GM12878 (cell line): ENCODE results near the gene ZNF248. TPM values are rescaled to one million over a fixed set of nuclear protein-coding genes. Genes with fewer than 3 reads are reported as not detected.

Source experiments
- ATAC-seq: fragments of 200-7000 bp; cut with Tn5 transposase; 3 replicates; pipeline ENCODE4 v1.9.1; 2020; ENCODE audit warnings: mild to moderate bottlenecking, moderate library complexity
- BruUV-seq: library from RNA; stranded (reverse); fragments of 400-500 nt; replicated peaks from 2 replicates; lab custom pipeline; 2021; lab: Mats Ljungman, UMichigan
- CTCF ChIA-PET: fragments of 300-600 bp; sonication (Branson Sonifier 250); formaldehyde crosslinking; extraction: SDS; loops from one replicate; lab custom pipeline; 2021; ENCODE audit warnings: inconsistent platforms; lab: Yijun Ruan, JAX
- POLR2A ChIA-PET: fragments of 350-600 bp; formaldehyde crosslinking; extraction: SDS; loops from one replicate; lab custom pipeline; 2021; ENCODE audit warnings: inconsistent platforms; lab: Charles Lee
- RAD21 ChIA-PET: fragments of 300-600 bp; sonication (Branson Sonifier 250); formaldehyde crosslinking; loops from one replicate; lab custom pipeline; 2023; ENCODE audit warnings: antibody characterized with exemption; ENCODE audit not compliant: unreplicated experiment; lab: Charles Lee
- SMC1A ChIA-PET: fragments of 300-600 bp; sonication (Branson Sonifier 250); formaldehyde crosslinking; loops from one replicate; lab custom pipeline; 2023; ENCODE audit not compliant: unreplicated experiment, uncharacterized antibody; lab: Charles Lee
- DNase-seq: peaks from one replicate; pipeline ENCODE4 v3.0.0-alpha.2; 2011; ENCODE audit warnings: low read depth, low spot score
- FAIRE-seq: peaks from 3 replicates; lab custom pipeline; 2011; peaks lifted over from hg19 to GRCh38; lab: Jason Lieb, UNC
- H2AFZ ChIP-seq: 2 replicates; pipeline ENCODE4 v1.6.0; 2011; ENCODE audit warnings: low read depth, low read length, control low read depth; ENCODE audit not compliant: control insufficient read depth
- H3K27ac ChIP-seq: 2 replicates; pipeline ENCODE4 v1.5.1; 2011; ENCODE audit warnings: control low read depth; ENCODE audit not compliant: control insufficient read depth, insufficient read depth
- H3K27me3 ChIP-seq, 2 experiments: replicated peaks in 1 of 2; 2 replicates each; pipeline versions ENCODE4 v1.6.0 to v1.6.1; 2011; ENCODE audit warnings: low read length in 1 of 2; ENCODE audit not compliant: control insufficient read depth in 2 of 2, insufficient read depth in 2 of 2
- H3K36me3 ChIP-seq, 2 experiments: 2 replicates each; pipeline ENCODE4 v1.5.1; 2011; ENCODE audit warnings: low read length in 1 of 2; ENCODE audit not compliant: control insufficient read depth in 2 of 2, insufficient read depth in 2 of 2
- H3K4me1 ChIP-seq: 2 replicates; pipeline ENCODE4 v1.6.1; 2011; ENCODE audit warnings: mild to moderate bottlenecking, low read length, moderate library complexity, mixed read lengths; ENCODE audit not compliant: control insufficient read depth, insufficient read depth
- H3K4me2 ChIP-seq: 2 replicates; pipeline ENCODE4 v1.6.0; 2011; ENCODE audit warnings: control low read depth; ENCODE audit not compliant: control insufficient read depth, insufficient read depth
- H3K4me3 ChIP-seq: fragments of 200-600 bp; sonication (generic); 2 replicates; pipeline ENCODE4 v1.5.1; 2016
- H3K79me2 ChIP-seq: 2 replicates; pipeline ENCODE4 v1.6.0; 2011; ENCODE audit warnings: low read length; ENCODE audit not compliant: control insufficient read depth, insufficient read depth
- H3K9ac ChIP-seq: 2 replicates; pipeline ENCODE4 v1.8.0; 2011; ENCODE audit warnings: low read length, control low read depth, mixed read lengths; ENCODE audit not compliant: control insufficient read depth, insufficient read depth
- H3K9me3 ChIP-seq: replicated peaks from 3 replicates; pipeline ENCODE4 v1.5.1; 2011; ENCODE audit warnings: mild to moderate bottlenecking, low read length; ENCODE audit not compliant: control insufficient read depth, insufficient read depth
- H4K20me1 ChIP-seq: 2 replicates; pipeline ENCODE4 v1.6.0; 2011; ENCODE audit not compliant: control insufficient read depth, insufficient read depth
- HDAC2 ChIP-seq: fragments of 200-600 bp; sonication (generic); IDR thresholded peaks from 2 replicates; pipeline ENCODE4 v1.6.1; 2017
- HSF1 ChIP-seq: fragments of 150-350 bp; IDR thresholded peaks from 2 replicates; pipeline ENCODE4 v1.6.1; 2014; ENCODE audit warnings: mild to moderate bottlenecking, low read depth, low read length
- IKZF2 ChIP-seq, 2 experiments: fragments of 450-650 bp; IDR thresholded peaks; 2 replicates each; pipeline ENCODE4 v1.6.1; 2017; ENCODE audit warnings: mild to moderate bottlenecking in 2 of 2, moderate library complexity in 2 of 2
- SIN3A ChIP-seq: IDR thresholded peaks from 2 replicates; pipeline ENCODE4 v1.6.1; 2012; ENCODE audit warnings: low read depth, low read length, improper control_type of control experiment
- ZBTB33 ChIP-seq: fragments of 450-650 bp; IDR thresholded peaks from 2 replicates; pipeline ENCODE4 v1.6.1; 2017; ENCODE audit warnings: mild to moderate bottlenecking
- WGBS: methylation state at CpG from one replicate; pipeline ENCODE4 v1.1.6; 2016; ENCODE audit warnings: low lambda C conversion rate; ENCODE audit not compliant: insufficient replicate concordance, insufficient coverage; ENCODE audit errors: missing lambda C conversion rate; 5-methylcytosine and 5-hydroxymethylcytosine counted together
- in situ Hi-C: fragments of 300-500 bp; cut with MboI; formaldehyde crosslinking; loops from 9 replicates; pipeline ENCODE4 v1.14.3; 2018; ENCODE audit warnings: mixed read lengths
- intact Hi-C: fragments of 100-400 bp; cut with micrococcal nuclease; formaldehyde crosslinking; loops from one replicate; pipeline ENCODE4 v1.14.2; 2022; ENCODE audit not compliant: unreplicated experiment
- polyA plus RNA-seq, 11 experiments: library from polyadenylated mRNA; depleted of rRNA in 4 of 11; unstranded in 6 of 11; stranded (reverse) in 5 of 11; fragments of >200 nt; fragmentation: Nextera tagmentation in 4 of 11; fragmentation: Illumina TruSeq in 1 of 11; extraction: Ambion mirVana in 4 of 11; extraction: Trizol in 1 of 11; gene quantifications; 1 replicate in 1 of 11; 2 replicates in 10 of 11; pipeline versions ENCODE4 v1.2.1 to v1.2.3, GENCODE V29; 2011 to 2016; ENCODE audit warnings: inconsistent platforms in 2 of 11, missing spikeins in 2 of 11, low read depth in 1 of 11
- total RNA-seq, 4 experiments: library from RNA; depleted of rRNA in 3 of 4; stranded (reverse); fragments of >200 nt in 3 of 4; fragmentation: Illumina TruSeq in 1 of 4; extraction: Trizol in 1 of 4; gene quantifications; 2 replicates each; pipeline versions ENCODE4 v1.2.1 to v1.2.3, GENCODE V29; 2013 to 2021

Gene ZNF248
- total and polyA plus RNA-seq, 10 of the 15 experiments (the other 5 are each of a cell fraction or from before 2014, with no cell fraction given), result 2.0 to 16.3 (median 8.9) TPM

GRCh38 chr10:37871568-37872251 is 14.3 kb upstream of the ZNF248 start:
- no peak overlapping the region for H3K9ac ChIP-seq
- H3K4me3 ChIP-seq, result no peak overlapping the region
- H3K9me3 ChIP-seq, result no peaks in the 10 kb centered on the region
- POLR2A ChIA-PET, result no interaction called here
- no peak for TF ChIP-seq SIN3A
- no peak for TF ChIP-seq IKZF2 (IDR thresholded peaks at IDR 0.05)
- TF ChIP-seq HDAC2, result no peak
- no peak for TF ChIP-seq ZBTB33
- TF ChIP-seq HSF1, result no peak
- DNase-seq, result no peak
- SMC1A ChIA-PET, result no interaction called here
- H3K4me1 ChIP-seq, result no peaks in the 10 kb centered on the region
- in situ Hi-C loops (no loop called here), intact Hi-C loops (no loop called here)
- no peak for ATAC-seq
- no peaks in the 10 kb centered on the region for H3K79me2 ChIP-seq
- RAD21 ChIA-PET, result no interaction called here
- H2AFZ ChIP-seq, result no peak overlapping the region
- no TSS peak for BruUV-seq
- H3K36me3 ChIP-seq, result no peaks in the 10 kb centered on the region
- WGBS, result 38% methylated on average over 7 of the region's 7 CpGs
- H3K27ac ChIP-seq, result no peak overlapping the region
- no peak overlapping the region for H3K4me2 ChIP-seq
- no peaks in the 10 kb centered on the region for H4K20me1 ChIP-seq
- no peaks in the 10 kb centered on the region for H3K27me3 ChIP-seq
- CTCF ChIA-PET, result no interaction called here
- FAIRE-seq, result no peak
